GM12878 (cell line): ENCODE results near the gene STXBP1.

Experiments
- CHD2 ChIP-seq: IDR thresholded peaks from 2 replicates; pipeline ENCODE4 v1.6.1; 2011; ENCODE audit warnings: low read depth, low read length, improper control_type of control experiment, borderline replicate concordance
- FOXM1 ChIP-seq: IDR thresholded peaks from 2 replicates; pipeline ENCODE4 v1.6.1; 2012; ENCODE audit warnings: low read depth, mild to moderate bottlenecking, inconsistent platforms, low read length, moderate library complexity
- HDAC2 ChIP-seq: fragments of 200-600 bp; sonication (generic); IDR thresholded peaks from 2 replicates; pipeline ENCODE4 v1.6.1; 2017
- YY1 ChIP-seq: IDR thresholded peaks from 2 replicates; pipeline ENCODE4 v1.6.1; 2011; ENCODE audit warnings: low read depth, mild to moderate bottlenecking, low read length
- TF ChIP-seq, protein P1 (sequence below): IDR thresholded peaks from 2 replicates; pipeline ENCODE4 v1.6.1; 2011; ENCODE audit warnings: low read depth, low read length, improper control_type of control experiment, borderline replicate concordance

DNA sequence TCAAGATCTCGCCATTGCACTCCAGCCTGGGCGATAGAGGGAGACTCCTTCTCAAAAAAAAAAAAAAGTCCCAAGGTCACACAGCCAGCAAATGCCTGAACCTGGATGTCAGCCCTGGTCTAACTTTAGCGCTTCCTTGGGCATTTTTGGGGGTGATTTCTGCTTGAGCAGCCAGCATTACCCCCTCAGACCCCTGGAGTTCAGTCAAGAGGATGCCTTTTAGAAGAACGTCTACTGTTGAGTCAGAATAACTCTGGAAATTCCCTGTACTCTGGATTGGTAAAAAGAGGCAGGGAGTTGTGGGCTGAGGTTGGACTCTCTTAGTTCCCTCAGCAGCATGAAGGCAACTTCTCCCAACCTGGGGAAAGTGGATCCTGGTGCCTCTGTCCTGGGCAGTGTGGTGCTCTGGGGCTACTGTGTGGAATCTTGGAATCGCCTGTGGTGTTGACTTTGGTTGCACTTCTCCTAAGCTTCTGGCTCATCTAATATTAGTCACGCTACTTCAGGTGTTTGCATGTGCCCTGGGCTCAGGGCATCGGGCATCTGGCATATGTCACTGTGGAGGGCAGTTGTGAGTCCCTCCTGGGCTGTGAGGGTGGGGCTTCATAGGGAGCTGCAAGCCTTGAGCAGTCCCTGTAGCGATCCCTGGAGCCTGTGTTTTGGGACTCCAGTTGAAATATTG is 32.2 kb downstream of the STXBP1 start:
- TF ChIP-seq HDAC2 (no peak), YY1 (no peak), FOXM1 (no peak), CHD2 (no peak)
- TF ChIP-seq, protein P1, sequence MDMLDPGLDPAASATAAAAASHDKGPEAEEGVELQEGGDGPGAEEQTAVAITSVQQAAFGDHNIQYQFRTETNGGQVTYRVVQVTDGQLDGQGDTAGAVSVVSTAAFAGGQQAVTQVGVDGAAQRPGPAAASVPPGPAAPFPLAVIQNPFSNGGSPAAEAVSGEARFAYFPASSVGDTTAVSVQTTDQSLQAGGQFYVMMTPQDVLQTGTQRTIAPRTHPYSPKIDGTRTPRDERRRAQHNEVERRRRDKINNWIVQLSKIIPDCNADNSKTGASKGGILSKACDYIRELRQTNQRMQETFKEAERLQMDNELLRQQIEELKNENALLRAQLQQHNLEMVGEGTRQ: no peak
